GM19035 (cell line): ENCODE measurements around the gene DHH.

Experiments used
- ATAC-seq: cut with Tn5 transposase; IDR thresholded peaks from one replicate; pipeline ENCODE4 v1.9.1; 2021; ENCODE audit not compliant: unreplicated experiment

DHH gene

DNA sequence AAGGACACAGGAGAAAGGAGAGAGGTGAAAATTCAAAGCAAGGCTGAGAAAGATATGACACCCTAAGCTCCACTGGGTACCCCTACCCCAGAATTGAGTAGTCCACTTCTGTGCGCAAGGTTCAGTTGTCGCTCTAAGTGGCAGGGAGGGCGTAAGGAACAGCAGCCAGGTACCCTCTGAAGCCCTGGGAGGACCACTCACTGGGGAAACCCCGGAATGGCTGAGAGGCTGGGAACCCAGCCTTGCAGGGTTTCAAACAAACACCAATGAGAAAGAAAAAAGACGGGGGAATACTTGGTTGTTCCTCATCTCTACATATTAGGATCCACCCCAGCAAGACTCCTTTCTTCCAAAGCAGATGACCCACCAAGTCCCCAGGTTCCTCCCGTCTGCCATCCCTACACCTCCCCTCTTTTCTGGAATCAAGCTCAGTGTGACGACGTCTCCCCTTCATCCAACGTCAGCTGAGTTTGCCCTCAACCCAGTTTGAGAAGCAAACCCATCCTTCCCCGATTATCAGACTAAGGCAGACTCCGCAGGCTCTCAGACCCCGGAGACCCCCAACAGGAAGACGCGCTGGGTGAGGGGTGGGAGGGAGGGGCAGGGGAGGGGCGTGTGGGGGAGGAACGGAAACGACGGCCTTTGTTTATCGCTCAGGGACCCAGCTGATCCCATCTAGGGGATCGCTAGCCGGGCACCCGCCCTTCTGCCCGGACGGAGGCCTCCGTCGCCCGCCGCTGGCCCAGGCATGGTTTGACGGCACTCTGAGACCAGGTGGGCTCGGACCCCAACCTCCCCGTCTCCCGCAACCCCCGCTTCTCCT, 15.3 kb upstream of the DHH start:
- ATAC-seq = no peak

DNA sequence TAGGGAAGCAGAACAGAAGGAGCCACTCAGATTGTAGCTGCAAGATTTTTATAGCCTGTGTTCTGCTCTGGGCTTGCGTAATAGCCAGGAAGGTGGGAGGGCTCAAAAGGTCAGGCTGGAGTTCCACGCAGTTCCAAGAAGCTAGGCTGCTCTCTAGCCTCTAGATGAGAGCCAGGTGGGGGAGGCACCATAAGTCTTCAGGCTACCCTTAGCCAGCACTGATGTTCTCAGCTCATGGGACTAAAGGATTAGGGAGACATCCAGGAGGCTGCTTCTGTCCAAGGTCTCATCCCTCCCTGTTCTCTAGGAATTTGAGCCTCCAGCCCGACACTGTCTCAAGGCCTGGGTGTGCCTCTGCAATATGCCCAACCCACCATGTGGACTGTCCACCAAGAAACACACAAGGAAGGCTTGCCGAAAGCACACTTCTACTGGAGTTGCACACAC, 14.4 kb upstream of the DHH start:
- no peak for ATAC-seq

DNA sequence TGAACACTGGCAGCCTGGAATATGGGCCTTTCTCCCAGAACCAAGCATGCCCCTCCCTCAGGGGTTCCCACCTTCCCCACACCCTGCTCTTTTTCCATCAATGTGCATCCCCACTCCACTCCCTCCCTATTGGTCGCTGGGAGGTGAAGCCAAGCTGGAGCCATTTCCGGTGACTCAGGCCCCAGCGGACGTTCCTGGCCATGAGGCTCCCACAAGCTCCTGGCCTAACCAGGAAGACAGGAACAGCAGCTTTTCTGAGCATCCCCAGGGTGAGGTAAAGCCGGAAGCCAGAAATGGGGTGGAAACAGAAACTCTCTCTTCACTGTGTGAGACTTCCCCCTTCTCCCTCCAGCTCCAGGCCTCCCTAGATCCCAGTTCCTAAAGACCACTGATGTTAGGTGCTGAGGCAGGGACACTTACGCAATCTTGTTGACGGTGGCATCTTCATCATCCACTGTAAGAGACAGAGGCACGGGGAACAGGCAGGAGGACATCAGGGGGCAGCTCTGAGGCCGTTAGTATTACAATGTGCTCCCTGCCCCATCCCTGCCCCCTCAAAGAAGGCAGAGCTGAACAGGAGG, 11.0 kb upstream of the DHH start:
- ATAC-seq = no peak

DNA sequence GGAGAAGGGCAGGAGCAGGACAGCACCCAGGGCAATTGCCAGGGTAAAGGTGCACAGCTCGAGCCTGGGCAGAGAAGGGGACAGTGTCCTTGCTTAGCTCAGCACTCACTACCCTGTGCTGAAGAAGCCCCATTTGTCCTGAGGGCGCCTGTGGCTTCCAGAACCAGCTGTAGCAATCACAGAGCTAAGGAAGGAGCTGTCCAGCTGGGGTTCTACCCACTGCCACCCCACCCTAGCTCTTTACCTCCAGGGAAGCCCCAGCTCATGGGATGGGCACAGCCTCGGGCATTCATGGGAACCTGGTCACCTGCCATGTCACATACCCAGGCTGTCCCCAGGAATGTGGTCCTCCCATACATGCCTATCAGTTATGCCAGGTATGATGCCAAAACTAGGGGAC, 10.2 kb upstream of the DHH start:
- no peak for ATAC-seq

DNA sequence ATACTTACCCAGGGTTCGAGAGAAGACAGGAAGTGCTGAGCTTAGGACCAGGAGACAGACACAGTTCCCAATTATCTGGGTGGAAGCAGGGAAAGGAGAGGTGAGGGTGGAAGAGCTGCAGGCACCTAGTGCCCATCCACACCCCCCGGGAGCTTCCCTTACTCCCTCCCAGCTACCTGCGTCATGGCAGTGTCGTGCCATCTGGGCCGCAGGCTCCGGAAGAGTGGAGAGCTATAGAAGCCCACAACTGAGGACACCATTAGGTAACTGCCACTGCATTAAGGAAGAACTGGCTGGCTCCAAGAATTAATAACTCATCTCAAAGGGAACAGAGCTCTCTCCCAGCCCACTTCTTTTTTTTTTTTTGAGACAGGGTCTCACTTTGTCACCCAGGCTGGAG, 5.8 kb upstream of the DHH start:
- no peak for ATAC-seq

DNA sequence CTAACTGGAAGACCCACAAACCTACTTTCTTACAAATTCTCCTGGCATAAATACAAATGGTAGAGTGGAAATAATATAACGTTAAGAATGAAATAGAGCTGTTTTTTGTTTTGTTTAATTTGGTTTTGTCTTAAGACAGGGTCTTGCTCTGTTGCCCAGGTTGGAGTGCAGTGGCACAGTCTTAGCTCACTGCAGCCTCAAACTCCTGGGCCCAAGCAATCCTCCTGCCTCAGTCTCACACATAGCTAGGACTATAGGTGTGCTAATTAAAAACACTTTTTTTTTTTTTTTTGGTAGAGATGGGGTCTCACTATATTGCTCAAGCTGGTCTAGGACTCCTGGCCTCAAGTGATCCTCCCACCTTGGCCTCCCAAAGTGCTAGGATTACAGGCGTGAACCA, 4.1 kb upstream of the DHH start:
- no peak for ATAC-seq

- ATAC-seq = no peak
Measured at GRCh38 chr12:49098035-49098451, 3.4 kb upstream of the DHH start.

DNA sequence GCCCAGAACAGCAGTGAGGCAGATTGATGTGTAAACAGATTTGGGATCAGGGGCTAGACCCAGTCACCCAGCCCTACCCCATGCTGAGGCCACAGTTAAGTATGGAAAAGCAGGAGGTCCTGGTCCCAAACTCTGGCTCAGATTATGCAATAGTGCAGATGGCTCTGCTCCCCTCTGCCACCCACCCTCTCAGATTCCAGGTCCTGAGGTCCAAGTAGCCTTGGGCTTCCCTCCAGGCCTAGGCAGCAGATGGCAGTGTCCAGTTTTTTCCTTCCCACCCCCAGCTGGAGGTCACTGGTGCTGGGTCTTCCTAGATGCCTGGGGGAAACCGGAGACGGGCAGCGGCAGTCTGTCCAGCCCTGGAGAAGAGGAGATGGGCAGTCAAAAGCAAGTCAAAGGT, 2.8 kb upstream of the DHH start:
- no peak for ATAC-seq

- ATAC-seq = no peak
Measured at GRCh38 chr12:49094975-49095365, 369 bp upstream of the DHH start.

DNA sequence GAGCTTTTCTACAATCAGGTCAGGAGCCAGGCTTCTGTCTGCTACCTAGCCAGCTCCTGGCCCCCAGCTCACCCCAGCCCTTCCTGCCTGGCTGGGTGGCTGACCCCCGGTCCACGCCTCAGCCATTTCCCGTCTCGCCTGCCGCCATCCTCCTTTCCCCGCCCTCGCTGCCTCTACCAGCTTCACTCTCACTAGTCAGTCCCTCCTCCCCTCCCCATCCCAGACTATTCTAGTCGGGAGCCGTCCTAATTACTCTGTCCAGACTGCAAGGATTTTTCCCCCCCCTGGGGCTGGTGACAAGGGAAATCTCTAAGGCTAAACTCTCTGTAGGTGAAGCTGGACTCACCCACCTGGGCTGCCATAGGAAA, 825 bp downstream of the DHH start:
- no peak for ATAC-seq

DNA sequence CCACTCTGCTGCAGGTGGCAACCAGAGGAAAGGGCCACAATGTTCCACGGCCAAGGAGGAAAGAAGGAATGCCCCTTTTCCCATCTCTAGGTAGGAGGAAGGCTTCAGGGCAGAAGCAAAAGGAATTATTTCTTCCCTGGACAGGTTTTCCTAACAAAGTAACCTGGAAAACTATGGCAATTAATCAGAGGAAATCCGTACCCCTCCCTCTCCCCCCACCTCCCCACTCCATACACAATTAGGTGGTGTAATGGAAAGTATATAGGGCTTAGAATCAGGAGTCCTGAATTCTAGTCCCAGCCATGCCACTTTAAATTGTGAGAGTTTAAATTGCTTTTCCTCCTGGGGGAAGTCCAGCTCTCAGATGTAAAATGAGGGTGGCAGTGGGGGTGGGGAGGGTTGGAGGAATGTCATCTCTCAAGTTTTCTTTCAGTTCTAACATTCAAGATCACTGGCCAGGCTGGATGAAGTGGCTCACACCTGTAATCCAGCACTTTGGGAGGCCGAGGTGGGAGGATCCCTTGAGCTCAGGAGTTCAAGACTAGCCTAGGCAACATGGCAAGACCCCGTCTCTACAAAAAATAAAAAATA, 1.7 kb downstream of the DHH start:
- ATAC-seq = no peak

DNA sequence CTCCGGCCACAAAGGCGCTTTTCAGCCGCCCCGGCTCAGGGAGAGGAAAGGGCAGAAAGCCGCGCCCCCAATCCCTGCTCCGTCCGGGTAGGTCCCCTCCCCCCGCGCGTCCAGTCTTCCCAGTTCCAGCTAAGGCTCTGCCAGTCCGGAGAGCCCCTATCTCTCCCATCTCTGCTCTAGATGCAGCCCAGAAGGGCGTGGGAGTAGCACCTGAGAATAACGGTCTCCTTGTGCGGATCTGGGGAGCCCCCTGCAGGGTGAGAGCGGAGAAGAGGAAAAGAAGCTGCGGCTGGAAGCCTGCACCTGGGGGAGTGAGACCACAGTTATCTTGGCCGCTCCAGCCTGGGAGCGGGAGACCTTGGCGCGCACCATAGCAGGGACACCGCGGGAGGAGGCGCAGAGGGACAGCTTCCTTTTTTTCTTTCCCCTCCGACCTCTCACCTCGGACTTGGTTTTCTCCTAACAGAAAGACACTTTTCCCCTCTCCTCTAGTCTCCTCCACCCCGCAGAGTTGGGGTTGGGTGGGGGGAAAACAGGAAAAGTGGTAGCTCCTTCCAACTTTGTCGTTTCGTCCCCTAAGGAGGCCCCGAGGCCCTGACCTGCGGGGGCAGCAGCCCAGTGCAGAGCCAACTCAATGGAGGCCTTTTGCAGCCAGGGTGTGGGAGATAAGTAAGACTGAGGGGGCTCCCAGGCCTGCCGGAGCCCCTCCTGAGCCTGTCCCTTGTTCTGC, 2.4 kb downstream of the DHH start:
- no peak for ATAC-seq

- no peak for ATAC-seq
Measured at GRCh38 chr12:49091836-49092085, 2.8 kb downstream of the DHH start.

GRCh38 chr12:49091056-49091835, 3.4 kb downstream of the DHH start:
- ATAC-seq = no peak

- ATAC-seq = no peak
Measured at GRCh38 chr12:49089821-49090773, 4.5 kb downstream of the DHH start.

GRCh38 chr12:49088932-49089330, 5.7 kb downstream of the DHH start:
- ATAC-seq = no peak

DNA sequence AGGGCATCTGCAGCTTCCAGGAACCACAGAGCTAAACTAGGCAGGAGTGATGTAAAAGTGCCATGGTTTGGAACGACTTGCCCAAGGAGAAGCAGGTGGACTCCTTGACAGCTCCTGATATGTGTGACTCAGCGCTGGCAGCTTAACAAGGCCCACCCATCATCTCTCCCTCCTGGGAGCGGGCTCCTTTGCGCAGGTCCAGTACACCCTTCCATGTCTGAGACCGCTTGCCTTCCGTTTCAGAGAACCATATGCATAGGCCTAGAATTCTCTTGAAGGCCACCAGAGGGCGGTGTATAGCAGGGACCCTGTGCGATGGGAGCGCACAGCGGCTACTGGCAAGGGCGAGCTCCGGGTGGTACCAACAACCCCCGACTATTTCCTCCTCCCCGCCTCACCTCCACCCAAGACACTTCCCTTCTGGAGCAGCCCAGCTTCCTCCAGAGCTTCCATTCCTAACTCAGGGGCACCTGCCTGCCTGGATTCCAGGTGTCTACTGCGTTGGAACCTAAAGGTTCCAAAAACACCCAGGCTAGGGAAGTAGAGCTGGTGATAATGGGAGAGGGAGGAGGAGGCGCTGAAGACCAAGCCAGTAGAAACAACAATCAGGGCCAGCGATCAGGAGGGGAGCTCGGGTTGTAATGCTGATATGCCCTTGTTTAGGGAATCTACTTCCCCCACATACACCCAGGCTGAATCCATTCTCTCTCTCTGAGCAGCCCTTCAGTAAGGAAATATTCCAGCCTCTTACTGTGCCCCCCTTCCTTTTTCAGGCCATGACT, 6.3 kb downstream of the DHH start:
- no peak for ATAC-seq

- no peak for ATAC-seq
Measured at GRCh38 chr12:49086116-49086515, 8.5 kb downstream of the DHH start.

DNA sequence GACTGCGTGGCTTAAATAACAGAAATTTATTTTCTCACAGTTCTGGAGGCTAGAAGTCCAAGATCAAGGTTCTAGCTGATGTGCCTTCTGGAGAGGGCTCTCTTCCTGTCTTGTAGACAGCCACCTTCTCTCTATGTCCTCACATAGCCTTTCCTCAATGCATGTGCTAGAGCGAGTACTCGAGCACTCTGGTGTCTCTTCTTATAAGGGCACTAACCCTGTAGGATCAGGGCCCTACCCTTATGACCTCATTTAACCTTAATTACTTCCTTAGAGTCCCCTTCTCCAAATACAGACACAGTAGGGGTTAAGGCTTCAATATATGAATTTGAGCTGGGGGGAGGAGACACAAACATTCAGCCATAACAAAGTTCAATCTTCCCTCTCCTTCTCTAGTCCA, 10.2 kb downstream of the DHH start:
- no peak for ATAC-seq
